Endothelial cell of umbilical vein (primary cell): Measurements from ENCODE around the gene SPRED2.

Experiments
- GATA2 ChIP-seq: IDR thresholded peaks from 2 replicates; pipeline ENCODE4 v1.7.0; 2011; ENCODE audit warnings: low read depth, mild to moderate bottlenecking, moderate library complexity, mixed read lengths, low read length; ENCODE audit not compliant: insufficient read length, insufficient read depth
- TF ChIP-seq, protein P1 (sequence below), 2 donors: IDR thresholded peaks; 1 replicate in 1 of 2; 2 replicates in 1 of 2; pipeline ENCODE4 v1.5.1; 2011; ENCODE audit warnings: low read length in 2 of 2, mild to moderate bottlenecking in 2 of 2, moderate library complexity in 2 of 2, control low read depth in 1 of 2, inconsistent platforms in 1 of 2, low read depth in 1 of 2; ENCODE audit not compliant: insufficient read depth in 1 of 2; ENCODE audit errors: extremely low read depth in 1 of 2

DNA sequence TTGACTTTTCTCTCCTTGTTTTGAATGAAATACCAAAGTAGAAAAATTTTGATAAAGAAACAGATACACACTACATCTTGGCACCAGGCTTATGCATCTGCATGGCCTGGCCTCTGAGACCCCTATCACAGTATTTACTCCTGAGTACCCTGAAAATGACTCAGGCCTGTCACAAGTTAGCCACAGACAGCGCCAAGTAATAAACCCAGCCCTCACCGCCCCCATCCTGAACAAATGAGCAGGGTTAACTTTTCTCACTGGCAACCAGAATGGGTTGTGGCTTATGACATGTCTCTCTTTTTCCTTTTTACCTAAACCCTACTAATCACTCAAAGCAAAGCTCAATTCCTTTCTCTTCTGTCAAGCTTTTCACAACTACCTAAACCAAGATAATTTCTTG lies 35.3 kb downstream of the SPRED2 start:
- TF ChIP-seq, protein P1, sequence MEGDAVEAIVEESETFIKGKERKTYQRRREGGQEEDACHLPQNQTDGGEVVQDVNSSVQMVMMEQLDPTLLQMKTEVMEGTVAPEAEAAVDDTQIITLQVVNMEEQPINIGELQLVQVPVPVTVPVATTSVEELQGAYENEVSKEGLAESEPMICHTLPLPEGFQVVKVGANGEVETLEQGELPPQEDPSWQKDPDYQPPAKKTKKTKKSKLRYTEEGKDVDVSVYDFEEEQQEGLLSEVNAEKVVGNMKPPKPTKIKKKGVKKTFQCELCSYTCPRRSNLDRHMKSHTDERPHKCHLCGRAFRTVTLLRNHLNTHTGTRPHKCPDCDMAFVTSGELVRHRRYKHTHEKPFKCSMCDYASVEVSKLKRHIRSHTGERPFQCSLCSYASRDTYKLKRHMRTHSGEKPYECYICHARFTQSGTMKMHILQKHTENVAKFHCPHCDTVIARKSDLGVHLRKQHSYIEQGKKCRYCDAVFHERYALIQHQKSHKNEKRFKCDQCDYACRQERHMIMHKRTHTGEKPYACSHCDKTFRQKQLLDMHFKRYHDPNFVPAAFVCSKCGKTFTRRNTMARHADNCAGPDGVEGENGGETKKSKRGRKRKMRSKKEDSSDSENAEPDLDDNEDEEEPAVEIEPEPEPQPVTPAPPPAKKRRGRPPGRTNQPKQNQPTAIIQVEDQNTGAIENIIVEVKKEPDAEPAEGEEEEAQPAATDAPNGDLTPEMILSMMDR (IDR thresholded peaks at IDR 0.05; ENCODE audit: extremely low read depth in 1 of 2, insufficient read depth in 1 of 2, low read depth in 1 of 2, low read length in 2 of 2): no peak
- TF ChIP-seq GATA2: no peak
